IPS-15b (cell line): ENCODE results near the gene PHKG2.

ENCODE experiments used
- H3K27me3 ChIP-seq: one replicate; pipeline ENCODE4 v1.6.1; 2013; ENCODE audit warnings: low read length; ENCODE audit not compliant: control insufficient read depth, insufficient read depth
- H3K36me3 ChIP-seq: one replicate; pipeline ENCODE4 v1.6.1; 2013; ENCODE audit warnings: low read length; ENCODE audit not compliant: control insufficient read depth, insufficient read depth
- H3K4me1 ChIP-seq: one replicate; pipeline ENCODE4 v1.6.1; 2013; ENCODE audit warnings: mild to moderate bottlenecking, low read length; ENCODE audit not compliant: control insufficient read depth, insufficient read depth
- H3K4me3 ChIP-seq: one replicate; pipeline ENCODE4 v1.5.1; 2013; ENCODE audit warnings: low read depth, low read length
- H3K9ac ChIP-seq: one replicate; pipeline ENCODE4 v1.6.1; 2013; ENCODE audit warnings: low read depth, mild to moderate bottlenecking, low read length
- H3K9me3 ChIP-seq: one replicate; pipeline ENCODE4 v1.6.1; 2013; ENCODE audit warnings: mild to moderate bottlenecking, low read length; ENCODE audit not compliant: control insufficient read depth, insufficient read depth

The PHKG2 gene

DNA sequence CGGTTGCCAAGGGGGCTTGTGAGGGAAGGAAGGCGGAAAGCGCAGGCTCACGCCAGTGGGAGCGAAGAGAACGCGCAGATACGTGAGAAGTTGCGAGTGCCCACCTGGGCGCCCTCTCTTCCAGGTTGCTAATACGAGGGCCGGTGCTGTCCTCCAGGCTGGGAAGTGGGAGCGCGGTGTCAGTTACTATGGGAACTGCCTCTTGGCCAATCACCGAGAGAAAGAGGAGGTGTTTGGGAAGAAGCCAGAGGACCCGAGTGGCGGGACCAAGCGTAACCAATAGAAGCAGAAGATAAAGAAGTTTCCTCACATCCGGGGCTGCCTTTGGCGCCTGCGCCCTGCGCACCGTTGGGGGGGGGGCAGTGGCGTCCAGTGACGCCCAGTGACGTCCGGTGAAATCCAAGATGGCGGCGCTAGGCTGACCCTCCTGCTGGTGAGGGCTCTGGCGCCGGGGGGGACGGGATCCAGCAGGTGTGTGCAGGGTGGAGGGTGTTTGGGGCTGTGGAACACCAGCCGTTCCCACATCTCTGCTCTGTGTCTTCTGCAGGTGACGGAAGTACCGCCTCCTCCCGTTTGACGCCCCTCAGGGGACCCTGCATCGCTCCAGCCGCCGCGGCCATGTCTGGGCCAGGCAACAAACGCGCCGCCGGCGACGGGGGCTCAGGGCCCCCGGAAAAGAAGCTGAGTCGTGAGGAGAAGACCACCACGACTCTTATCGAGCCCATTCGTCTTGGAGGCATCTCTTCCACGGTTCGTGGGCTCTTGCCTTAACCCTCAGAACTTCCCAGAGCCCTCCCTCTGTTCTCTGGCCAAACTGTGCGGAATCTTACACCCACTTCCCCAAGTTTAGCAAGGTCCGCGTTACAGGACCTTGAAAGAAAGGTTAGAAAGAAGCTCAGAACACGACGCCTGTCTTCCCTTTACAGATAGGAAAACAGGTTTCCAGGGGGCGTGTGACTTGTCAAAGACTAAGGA is 14.0 kb downstream of the PHKG2 start, which contains the start of the genes CFAP119 and RNF40:
Gene CFAP119 (minus strand): TSS at position 135 of the 975 bp plus-strand sequence. CDS start 314 bp downstream, outside the sequence.
Gene RNF40 (plus strand): TSS at position 395 of the 975 bp plus-strand sequence. CDS start 224 bp downstream, at position 619.
- Histone ChIP-seq H3K9ac (peak within 1 kb of the TSS; percentile 77), H3K9me3 (no peaks in the 10 kb centered on the region), H3K36me3 (peaks cover 40% of the 10 kb centered on the region), H3K27me3 (no peaks in the 10 kb centered on the region), H3K4me3 (peak within 1 kb of the TSS; percentile 97), H3K4me1 (no peaks in the 10 kb centered on the region)

DNA sequence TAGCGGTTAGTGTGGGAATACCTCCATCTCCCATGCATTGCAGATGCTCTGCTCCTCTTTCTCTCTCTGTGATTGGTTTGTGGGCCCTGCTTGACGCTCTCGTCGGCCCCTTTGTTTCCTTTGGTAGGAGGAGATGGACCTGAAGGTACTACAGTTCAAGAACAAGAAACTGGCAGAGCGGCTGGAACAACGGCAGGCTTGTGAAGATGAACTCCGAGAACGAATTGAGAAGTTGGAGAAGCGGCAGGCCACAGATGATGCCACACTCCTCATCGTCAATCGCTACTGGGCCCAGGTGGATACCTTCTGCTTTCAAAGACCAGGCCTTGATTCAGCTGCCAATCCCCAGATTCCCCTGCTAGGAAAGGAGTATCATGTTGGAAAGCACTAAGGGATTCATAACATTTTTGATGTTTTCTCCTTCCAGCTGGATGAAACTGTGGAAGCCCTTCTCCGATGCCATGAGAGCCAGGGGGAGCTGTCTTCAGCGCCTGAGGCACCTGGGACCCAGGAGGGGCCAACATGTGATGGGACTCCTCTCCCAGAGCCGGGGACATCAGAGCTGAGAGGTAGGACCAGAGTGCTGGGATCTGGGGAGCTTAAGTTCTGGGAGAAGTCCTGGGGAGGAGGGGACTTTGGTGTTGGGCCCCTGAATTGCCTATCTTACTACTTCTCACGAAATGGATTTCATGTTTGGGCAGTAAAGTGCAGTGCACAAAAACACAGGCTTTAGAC is 14.9 kb downstream of the PHKG2 start:
- no peak overlapping the region for H3K9ac ChIP-seq

DNA sequence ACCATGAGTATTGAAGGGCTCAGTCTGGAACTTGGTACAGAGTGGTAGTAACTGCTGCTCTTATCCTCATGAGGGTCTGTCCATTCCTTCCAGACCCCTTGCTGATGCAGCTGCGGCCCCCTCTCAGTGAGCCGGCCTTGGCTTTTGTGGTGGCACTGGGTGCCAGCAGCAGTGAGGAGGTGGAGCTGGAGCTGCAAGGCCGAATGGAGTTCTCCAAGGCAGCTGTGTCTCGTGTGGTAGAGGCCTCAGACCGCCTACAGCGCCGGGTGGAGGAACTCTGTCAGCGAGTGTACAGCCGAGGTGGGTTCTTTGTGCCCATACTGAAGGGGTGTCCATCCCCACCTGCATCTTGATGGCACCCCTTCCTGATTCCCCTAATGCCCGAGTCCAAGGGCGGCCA is 15.9 kb downstream of the PHKG2 start:
- no peak overlapping the region for H3K9ac ChIP-seq
- no peaks in the 10 kb centered on the region for H3K27me3 ChIP-seq
- no peaks in the 10 kb centered on the region for H3K9me3 ChIP-seq
- H3K4me1 ChIP-seq, result no peaks in the 10 kb centered on the region
- no peak overlapping the region for H3K4me3 ChIP-seq
- peaks cover 51% of the 10 kb centered on the region for H3K36me3 ChIP-seq

More for the DNA sequence above, 14.9 kb downstream of the PHKG2 start:
- Histone ChIP-seq H3K4me1 (no peaks in the 10 kb centered on the region), H3K36me3 (peaks cover 44% of the 10 kb centered on the region), H3K9me3 (no peaks in the 10 kb centered on the region), H3K4me3 (peak overlapping the region; percentile 97), H3K27me3 (no peaks in the 10 kb centered on the region)

DNA sequence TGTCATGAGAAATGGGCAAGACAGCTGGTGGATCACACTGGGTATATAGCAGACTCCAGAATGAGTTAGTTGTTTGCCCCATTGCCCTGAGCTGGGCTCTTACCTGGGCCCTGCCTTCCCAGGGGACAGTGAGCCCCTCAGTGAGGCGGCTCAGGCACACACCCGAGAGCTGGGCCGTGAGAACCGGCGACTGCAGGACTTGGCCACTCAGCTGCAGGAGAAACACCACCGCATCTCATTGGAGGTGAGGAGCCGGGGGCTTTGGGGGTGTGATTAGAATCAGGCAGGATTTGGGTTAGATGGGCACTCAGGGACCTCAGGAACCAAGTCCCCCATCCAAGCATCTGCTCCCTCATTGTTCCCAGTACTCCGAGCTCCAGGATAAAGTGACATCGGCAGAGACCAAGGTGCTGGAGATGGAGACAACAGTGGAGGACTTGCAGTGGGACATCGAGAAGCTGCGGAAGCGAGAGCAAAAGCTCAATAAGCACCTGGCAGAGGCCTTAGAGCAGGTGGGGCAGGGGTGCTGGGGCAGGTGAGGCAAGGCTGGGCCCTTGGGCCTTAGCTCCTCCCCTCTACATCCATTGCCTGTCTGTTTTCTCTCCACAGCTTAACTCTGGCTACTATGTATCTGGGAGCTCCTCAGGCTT is 16.7 kb downstream of the PHKG2 start:
- H3K36me3 ChIP-seq, result peaks cover 52% of the 10 kb centered on the region
- no peak overlapping the region for H3K9ac ChIP-seq
- H3K27me3 ChIP-seq, result no peaks in the 10 kb centered on the region
- H3K4me3 ChIP-seq, result no peak overlapping the region
- H3K9me3 ChIP-seq, result no peaks in the 10 kb centered on the region
- no peaks in the 10 kb centered on the region for H3K4me1 ChIP-seq

DNA sequence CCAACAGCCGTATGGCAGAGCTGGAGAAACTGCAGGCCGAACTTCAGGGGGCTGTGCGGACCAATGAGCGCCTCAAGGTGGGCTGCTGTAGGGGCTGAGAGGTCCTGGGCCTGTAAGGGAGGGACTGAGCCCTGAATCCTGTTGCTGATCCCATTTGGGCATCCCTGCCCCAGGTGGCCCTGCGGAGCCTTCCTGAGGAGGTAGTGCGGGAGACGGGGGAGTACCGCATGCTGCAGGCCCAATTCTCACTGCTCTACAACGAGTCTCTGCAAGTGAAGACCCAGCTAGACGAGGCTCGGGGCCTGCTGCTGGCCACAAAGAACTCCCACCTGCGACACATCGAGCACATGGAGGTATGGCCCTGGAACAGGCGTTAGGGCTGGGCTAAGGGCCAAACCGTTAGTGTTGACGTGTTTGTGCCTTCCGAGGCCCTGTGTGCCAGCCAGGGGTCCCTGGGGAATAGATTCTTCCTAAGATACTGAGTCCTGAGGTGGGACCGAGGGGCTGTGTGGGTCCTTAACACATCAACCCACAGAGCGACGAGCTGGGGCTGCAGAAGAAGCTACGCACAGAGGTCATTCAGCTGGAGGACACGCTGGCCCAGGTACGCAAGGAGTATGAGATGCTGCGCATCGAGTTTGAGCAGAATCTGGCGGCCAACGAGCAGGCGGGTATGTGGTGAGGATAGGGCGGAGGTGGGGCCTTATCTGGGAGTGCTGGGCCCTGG is 18.1 kb downstream of the PHKG2 start:
- no peak overlapping the region for H3K9ac ChIP-seq
- H3K4me3 ChIP-seq, result no peak overlapping the region
- no peaks in the 10 kb centered on the region for H3K4me1 ChIP-seq
- no peaks in the 10 kb centered on the region for H3K27me3 ChIP-seq
- H3K9me3 ChIP-seq, result no peaks in the 10 kb centered on the region
- H3K36me3 ChIP-seq, result peaks cover 62% of the 10 kb centered on the region

DNA sequence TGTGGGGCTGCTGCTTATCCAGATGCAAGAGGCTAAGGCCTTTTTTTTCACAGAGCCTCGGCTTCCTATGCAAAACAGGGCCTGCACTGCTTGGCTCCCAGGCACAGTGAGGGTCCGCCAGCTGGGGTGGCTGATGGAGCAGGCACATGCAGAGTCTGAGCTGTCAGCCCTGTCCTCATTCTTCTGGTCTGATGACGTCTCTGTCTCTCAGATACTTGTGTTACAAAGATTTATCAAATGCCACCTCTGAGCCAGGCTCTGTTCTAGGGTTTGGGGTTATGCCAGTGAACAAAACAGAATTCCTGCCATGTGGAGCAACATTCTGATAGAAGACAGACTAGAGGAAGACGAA is 18.7 kb downstream of the PHKG2 start:
- no peak overlapping the region for H3K4me3 ChIP-seq
- H3K4me1 ChIP-seq, result no peaks in the 10 kb centered on the region
- no peak overlapping the region for H3K9ac ChIP-seq
- H3K9me3 ChIP-seq, result no peaks in the 10 kb centered on the region
- peaks cover 67% of the 10 kb centered on the region for H3K36me3 ChIP-seq
- no peaks in the 10 kb centered on the region for H3K27me3 ChIP-seq

DNA sequence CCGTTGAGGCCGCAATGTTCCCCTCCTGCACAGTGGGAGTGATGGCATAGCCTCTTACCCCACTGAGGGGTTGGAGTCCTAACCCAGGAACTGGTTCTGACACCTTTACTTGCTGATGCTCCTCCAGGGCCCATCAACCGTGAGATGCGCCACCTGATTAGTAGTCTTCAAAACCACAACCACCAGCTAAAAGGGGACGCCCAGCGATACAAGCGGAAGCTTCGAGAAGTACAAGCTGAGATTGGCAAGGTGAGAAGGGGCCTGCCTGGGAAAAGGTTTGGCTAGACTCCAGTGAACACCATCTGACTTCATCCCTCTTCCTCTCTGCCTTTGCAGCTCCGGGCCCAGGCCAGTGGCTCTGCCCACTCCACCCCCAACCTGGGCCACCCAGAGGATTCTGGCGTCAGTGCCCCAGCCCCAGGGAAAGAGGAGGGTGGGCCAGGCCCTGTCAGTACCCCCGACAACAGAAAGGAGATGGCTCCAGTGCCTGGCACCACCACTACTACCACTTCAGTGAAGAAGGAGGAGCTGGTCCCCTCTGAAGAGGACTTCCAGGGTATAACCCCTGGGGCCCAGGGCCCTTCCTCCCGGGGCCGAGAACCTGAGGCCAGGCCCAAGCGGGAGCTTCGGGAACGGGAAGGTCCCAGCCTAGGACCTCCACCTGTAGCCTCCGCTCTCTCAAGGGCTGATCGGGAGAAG is 19.7 kb downstream of the PHKG2 start:
- Histone ChIP-seq H3K4me3 (no peak overlapping the region), H3K9me3 (no peaks in the 10 kb centered on the region), H3K36me3 (peaks cover 76% of the 10 kb centered on the region), H3K27me3 (no peaks in the 10 kb centered on the region), H3K9ac (no peak overlapping the region), H3K4me1 (no peaks in the 10 kb centered on the region)

DNA sequence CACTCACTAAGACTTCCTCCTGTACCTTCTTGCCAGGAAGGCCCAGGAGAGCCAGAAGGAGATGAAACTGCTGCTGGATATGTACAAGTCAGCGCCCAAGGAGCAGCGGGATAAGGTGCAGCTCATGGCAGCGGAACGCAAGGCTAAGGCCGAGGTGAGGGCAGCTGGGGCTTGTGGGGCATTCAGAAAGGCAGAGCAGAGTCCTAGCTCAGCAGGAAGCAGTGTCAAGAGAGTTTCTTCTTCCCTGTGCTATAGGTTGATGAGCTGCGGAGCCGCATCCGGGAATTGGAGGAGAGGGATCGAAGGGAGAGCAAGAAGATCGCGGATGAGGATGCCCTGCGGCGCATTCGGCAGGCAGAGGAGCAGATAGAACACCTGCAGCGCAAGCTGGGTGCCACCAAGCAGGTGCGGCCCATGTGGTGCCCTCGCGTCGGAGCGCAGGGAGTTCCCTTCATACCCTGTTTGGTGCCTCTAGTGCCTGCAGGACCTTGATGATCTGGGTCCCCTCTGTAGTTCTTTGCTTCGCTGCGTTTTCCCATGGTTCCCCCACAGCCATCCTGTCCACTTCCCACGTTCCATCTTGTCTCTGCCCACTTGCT is 20.5 kb downstream of the PHKG2 start:
- no peaks in the 10 kb centered on the region for H3K27me3 ChIP-seq
- H3K4me3 ChIP-seq, result no peak overlapping the region
- H3K4me1 ChIP-seq, result no peaks in the 10 kb centered on the region
- H3K9me3 ChIP-seq, result no peaks in the 10 kb centered on the region
- no peak overlapping the region for H3K9ac ChIP-seq
- H3K36me3 ChIP-seq, result peaks cover 82% of the 10 kb centered on the region

DNA sequence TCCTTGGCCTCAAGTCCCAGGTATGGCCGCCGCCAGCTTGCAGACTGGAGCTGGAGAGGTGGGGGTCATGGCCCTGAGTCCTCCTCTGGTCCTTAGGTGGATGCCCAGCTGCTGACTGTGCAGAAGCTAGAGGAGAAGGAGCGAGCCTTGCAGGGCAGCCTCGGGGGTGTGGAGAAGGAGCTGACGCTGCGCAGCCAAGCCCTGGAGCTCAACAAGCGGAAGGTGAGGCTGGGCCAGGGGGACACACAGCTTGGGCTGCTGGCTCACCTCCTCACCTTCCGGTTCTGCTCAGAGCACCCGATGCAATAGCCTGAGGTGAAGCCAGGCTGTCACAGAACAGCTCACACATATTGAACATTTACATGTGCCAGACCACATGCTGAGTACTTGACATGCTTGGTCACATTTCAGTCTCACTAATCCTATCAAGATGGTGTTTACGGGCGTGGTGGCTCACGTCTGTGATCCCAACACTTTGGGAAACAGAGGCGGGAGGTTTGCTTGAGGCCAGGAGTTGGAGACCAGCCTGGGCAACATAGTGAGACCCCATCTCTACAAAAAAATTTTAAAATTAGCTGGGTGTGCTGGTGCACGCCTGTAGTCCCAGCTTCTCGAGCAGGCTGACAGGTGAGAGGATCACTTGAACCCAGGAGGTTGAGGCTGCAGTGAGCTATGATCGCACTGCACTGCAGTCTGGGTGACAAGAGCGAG is 21.3 kb downstream of the PHKG2 start:
- H3K36me3 ChIP-seq, result peaks cover 77% of the 10 kb centered on the region
- no peak overlapping the region for H3K4me3 ChIP-seq
- H3K4me1 ChIP-seq, result no peaks in the 10 kb centered on the region
- H3K9me3 ChIP-seq, result no peaks in the 10 kb centered on the region
- H3K9ac ChIP-seq, result no peak overlapping the region
- H3K27me3 ChIP-seq, result no peaks in the 10 kb centered on the region

DNA sequence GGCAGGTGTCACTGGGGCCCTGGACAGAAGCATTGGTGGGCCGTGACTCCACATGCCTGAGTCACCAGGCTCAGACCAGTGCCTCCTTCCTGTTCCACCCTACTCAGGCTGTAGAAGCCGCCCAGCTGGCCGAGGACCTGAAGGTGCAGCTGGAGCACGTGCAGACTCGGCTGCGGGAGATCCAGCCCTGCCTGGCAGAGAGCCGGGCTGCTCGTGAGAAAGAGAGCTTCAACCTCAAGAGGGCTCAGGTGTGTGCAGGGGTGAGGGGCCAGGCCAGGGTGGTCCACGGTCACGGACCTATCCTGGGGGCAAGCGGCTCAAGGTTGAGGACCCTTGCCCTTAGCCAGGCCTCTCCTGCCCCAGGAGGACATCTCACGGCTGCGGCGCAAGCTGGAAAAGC is 23.5 kb downstream of the PHKG2 start:
- no peak overlapping the region for H3K4me3 ChIP-seq
- no peaks in the 10 kb centered on the region for H3K9me3 ChIP-seq
- peaks cover 58% of the 10 kb centered on the region for H3K36me3 ChIP-seq
- H3K27me3 ChIP-seq, result no peaks in the 10 kb centered on the region
- H3K4me1 ChIP-seq, result no peaks in the 10 kb centered on the region
- H3K9ac ChIP-seq, result no peak overlapping the region
